Measurements from ENCODE around the gene KIF26B. TPM values are rescaled to one million over a fixed set of nuclear protein-coding genes. Genes with fewer than 3 reads are reported as not detected.

The KIF26B gene
- total RNA-seq, 6 experiments from 2014 or later: 0.31 to 0.55 (median 0.35) TPM

GRCh38 chr1:245124241-245124640, 30.5 kb upstream of the KIF26B start:
- H3K9me3 ChIP-seq: no peaks in the 10 kb centered on the region
- H3K27ac ChIP-seq: no peak overlapping the region
- no peaks in the 10 kb centered on the region for H3K4me1 ChIP-seq
- TF ChIP-seq CTCF (IDR thresholded peaks at IDR 0.05): no peak
- no peak for TF ChIP-seq POLR2A (IDR thresholded peaks at IDR 0.05)
- no peaks in the 10 kb centered on the region for H3K36me3 ChIP-seq
- no peak overlapping the region for H3K4me3 ChIP-seq
- no peak for DNase-seq
- intact Hi-C loops (cut with DNase I): no loop called here
- 82% methylated on average over 3 of the region's 6 CpGs for WGBS (ENCODE audit: insufficient coverage, low coverage, low lambda C conversion rate, missing lambda C conversion rate)
- no peaks in the 10 kb centered on the region for H3K27me3 ChIP-seq
- ATAC-seq: no peak

- Histone ChIP-seq H3K4me1 (no peaks in the 10 kb centered on the region), H3K27ac (no peak overlapping the region), H3K27me3 (no peaks in the 10 kb centered on the region), H3K9me3 (no peaks in the 10 kb centered on the region), H3K4me3 (no peak overlapping the region), H3K36me3 (no peaks in the 10 kb centered on the region)
- 94% methylated on average over 11 of the region's 11 CpGs for WGBS (ENCODE audit: insufficient coverage, low coverage, low lambda C conversion rate, missing lambda C conversion rate)
- DNase-seq (no peak), ATAC-seq (no peak)
- intact Hi-C loops (cut with DNase I): no loop called here
- TF ChIP-seq POLR2A (IDR thresholded peaks at IDR 0.05): no peak
- TF ChIP-seq CTCF (IDR thresholded peaks at IDR 0.05): no peak
Measured at GRCh38 chr1:245124644-245125043, 30.1 kb upstream of the KIF26B start.

- Histone ChIP-seq H3K4me3 (no peak overlapping the region), H3K27ac (no peak overlapping the region), H3K36me3 (no peaks in the 10 kb centered on the region), H3K4me1 (no peaks in the 10 kb centered on the region), H3K9me3 (no peaks in the 10 kb centered on the region), H3K27me3 (no peaks in the 10 kb centered on the region)
- ATAC-seq (no peak), DNase-seq (no peak)
- WGBS (ENCODE audit: insufficient coverage, low coverage, low lambda C conversion rate, missing lambda C conversion rate): 80% methylated on average over 4 of the region's 5 CpGs
- intact Hi-C loops (cut with DNase I): no loop called here
- TF ChIP-seq CTCF (IDR thresholded peaks at IDR 0.05): no peak
Measured at GRCh38 chr1:245126530-245126929, 28.3 kb upstream of the KIF26B start.

- ATAC-seq (no peak), DNase-seq (no peak)
- Histone ChIP-seq H3K4me3 (no peak overlapping the region), H3K9me3 (no peaks in the 10 kb centered on the region), H3K36me3 (no peaks in the 10 kb centered on the region), H3K27ac (no peak overlapping the region), H3K4me1 (no peaks in the 10 kb centered on the region), H3K27me3 (no peaks in the 10 kb centered on the region)
- no peak for TF ChIP-seq CTCF (IDR thresholded peaks at IDR 0.05)
- TF ChIP-seq POLR2A (IDR thresholded peaks at IDR 0.05): no peak
- 72% methylated on average over 16 of the region's 20 CpGs for WGBS (ENCODE audit: insufficient coverage, low coverage, low lambda C conversion rate, missing lambda C conversion rate)
- intact Hi-C loops (cut with DNase I): no loop called here
Measured at GRCh38 chr1:245128381-245129101, 26.2 kb upstream of the KIF26B start.
